ENCODE results near the gene SAMMSON. TPM values are rescaled to one million over a fixed set of nuclear protein-coding genes. Genes with fewer than 3 reads are reported as not detected.

Gene SAMMSON
- total RNA-seq, 2 donors from 2014 or later: 0.42 TPM; not detected in 1

DNA sequence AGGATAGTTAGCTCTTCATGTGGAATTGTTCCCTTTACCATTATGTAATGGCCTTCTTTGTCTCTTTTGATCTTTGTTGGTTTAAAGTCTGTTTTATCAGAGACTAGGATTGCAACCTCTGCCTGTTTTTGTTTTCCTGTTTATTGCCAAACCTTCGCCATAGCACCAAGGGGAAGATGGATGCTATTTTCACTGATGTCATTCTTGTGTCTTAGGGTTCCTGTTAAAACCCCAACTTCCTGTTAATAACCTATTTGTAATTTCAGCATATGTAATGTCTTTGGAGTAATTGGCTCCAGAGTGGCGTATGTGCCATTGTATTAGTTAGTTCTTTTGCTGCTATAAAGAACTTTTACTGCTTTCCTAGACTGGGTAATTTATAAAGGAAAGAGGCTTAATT lies 10.8 kb downstream of the SAMMSON start:
- no peak overlapping the region for H3K4me3 ChIP-seq (ENCODE audit: low read length)
- TF ChIP-seq, protein P1, sequence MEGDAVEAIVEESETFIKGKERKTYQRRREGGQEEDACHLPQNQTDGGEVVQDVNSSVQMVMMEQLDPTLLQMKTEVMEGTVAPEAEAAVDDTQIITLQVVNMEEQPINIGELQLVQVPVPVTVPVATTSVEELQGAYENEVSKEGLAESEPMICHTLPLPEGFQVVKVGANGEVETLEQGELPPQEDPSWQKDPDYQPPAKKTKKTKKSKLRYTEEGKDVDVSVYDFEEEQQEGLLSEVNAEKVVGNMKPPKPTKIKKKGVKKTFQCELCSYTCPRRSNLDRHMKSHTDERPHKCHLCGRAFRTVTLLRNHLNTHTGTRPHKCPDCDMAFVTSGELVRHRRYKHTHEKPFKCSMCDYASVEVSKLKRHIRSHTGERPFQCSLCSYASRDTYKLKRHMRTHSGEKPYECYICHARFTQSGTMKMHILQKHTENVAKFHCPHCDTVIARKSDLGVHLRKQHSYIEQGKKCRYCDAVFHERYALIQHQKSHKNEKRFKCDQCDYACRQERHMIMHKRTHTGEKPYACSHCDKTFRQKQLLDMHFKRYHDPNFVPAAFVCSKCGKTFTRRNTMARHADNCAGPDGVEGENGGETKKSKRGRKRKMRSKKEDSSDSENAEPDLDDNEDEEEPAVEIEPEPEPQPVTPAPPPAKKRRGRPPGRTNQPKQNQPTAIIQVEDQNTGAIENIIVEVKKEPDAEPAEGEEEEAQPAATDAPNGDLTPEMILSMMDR (conservative IDR thresholded peaks at IDR 0.05): no peak
- no peaks in the 10 kb centered on the region for H3K27me3 ChIP-seq (ENCODE audit: control insufficient read depth, insufficient read depth, low read length, poor library complexity, severe bottlenecking)
- H3K9me3 ChIP-seq (ENCODE audit: control insufficient read depth, low read length): no peaks in the 10 kb centered on the region
- H3K27me3 Mint-ChIP-seq (ENCODE audit: insufficient read depth): no peaks in the 10 kb centered on the region
- peaks cover 4% of the 10 kb centered on the region for H3K9me3 Mint-ChIP-seq
- 98% methylated on average over 2 of the region's 2 CpGs; no CpG with 5 or more reads in 1 of the 2 experiments for WGBS, 2 experiments (ENCODE audit: insufficient coverage in 1 of 2, insufficient read length in 1 of 2)
- no peaks in the 10 kb centered on the region for H3K4me1 ChIP-seq (ENCODE audit: control insufficient read depth, insufficient read depth, low read length)
- no peak overlapping the region for H3K4me3 Mint-ChIP-seq
- no peak for DNase-seq
- no peak overlapping the region for H3K27ac Mint-ChIP-seq
- no peak overlapping the region for H3K9ac ChIP-seq (ENCODE audit: extremely low read depth, low read length, poor library complexity, severe bottlenecking)
- no peak overlapping the region for H3K27ac ChIP-seq (ENCODE audit: low read depth, low read length)
- no peaks in the 10 kb centered on the region for H3K36me3 ChIP-seq (ENCODE audit: control insufficient read depth, insufficient read depth, low read length)
- H3K36me3 Mint-ChIP-seq (ENCODE audit: low read depth): no peaks in the 10 kb centered on the region
- no peaks in the 10 kb centered on the region for H3K4me1 Mint-ChIP-seq

DNA sequence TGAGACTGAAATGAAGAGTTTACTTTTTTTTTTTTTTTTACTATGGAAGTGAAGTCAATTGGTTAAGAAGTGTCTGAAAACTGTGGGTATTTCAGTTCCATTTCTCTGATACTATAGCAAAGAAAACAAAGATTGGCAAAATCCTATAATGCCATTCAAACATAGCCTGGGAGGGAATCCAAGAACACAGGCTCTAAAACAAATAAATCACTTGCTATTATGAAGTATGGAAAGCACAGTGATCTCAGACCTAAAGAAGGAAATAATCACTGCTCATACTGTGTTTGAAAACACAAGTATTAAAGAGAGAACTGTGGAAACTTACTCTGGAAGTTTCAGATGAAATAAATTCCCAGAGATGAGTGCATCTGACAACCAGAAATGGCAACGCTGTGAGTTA lies 12.0 kb downstream of the SAMMSON start:
- no peaks in the 10 kb centered on the region for H3K27me3 ChIP-seq (ENCODE audit: control insufficient read depth, insufficient read depth, low read length, poor library complexity, severe bottlenecking)
- Mint-ChIP-seq H3K4me1 (no peaks in the 10 kb centered on the region), H3K9me3 (peaks cover 4% of the 10 kb centered on the region), H3K27me3 (ENCODE audit: insufficient read depth) (no peaks in the 10 kb centered on the region), H3K36me3 (ENCODE audit: low read depth) (no peaks in the 10 kb centered on the region), H3K4me3 (no peak overlapping the region), H3K27ac (no peak overlapping the region)
- no peak overlapping the region for H3K9ac ChIP-seq (ENCODE audit: extremely low read depth, low read length, poor library complexity, severe bottlenecking)
- TF ChIP-seq, protein P1 (conservative IDR thresholded peaks at IDR 0.05): no peak
- H3K4me1 ChIP-seq (ENCODE audit: control insufficient read depth, insufficient read depth, low read length): no peaks in the 10 kb centered on the region
- no peaks in the 10 kb centered on the region for H3K36me3 ChIP-seq (ENCODE audit: control insufficient read depth, insufficient read depth, low read length)
- DNase-seq: no peak
- H3K9me3 ChIP-seq (ENCODE audit: control insufficient read depth, low read length): no peaks in the 10 kb centered on the region
- H3K4me3 ChIP-seq (ENCODE audit: low read length): no peak overlapping the region
- WGBS, 2 experiments (ENCODE audit: insufficient coverage in 1 of 2, insufficient read length in 1 of 2): 79 to 91% methylated on average over 1 of the region's 1 CpG
- no peak overlapping the region for H3K27ac ChIP-seq (ENCODE audit: low read depth, low read length)

DNA sequence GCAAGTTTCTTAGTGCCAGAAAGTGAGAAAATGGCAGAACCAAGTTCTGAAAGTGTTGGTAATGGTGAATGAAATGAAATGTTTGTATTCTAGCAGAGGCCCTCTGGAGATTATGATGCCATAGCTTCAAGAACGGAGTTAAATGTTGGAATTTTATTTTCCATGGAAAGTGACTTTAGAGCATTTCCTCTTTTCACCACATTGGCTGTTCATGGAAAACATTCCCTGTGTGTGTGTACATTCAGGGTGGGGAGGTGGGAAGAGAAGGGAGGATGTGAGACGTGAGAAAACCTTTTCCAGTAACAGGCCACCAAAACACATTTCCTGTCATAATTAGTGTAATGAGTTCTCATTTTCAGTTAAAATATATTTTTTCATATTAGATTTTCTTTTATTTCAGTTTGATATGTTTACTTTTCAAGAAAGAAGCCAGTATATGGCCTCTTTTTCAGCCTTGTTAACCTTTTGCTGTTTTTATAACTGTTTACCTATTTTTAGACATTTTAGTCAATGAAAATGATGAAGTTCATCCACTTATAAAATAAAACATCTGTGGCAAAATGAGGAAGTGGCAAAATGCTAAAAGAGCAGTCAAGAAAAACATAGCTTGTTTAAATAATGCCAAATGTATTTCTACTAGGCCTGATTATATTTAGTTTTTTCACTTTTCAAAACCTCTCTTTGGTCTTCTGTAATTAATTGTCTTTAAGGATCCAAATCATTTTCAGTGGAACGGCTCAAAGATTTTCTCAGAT lies 21.6 kb downstream of the SAMMSON start:
- H3K4me3 Mint-ChIP-seq: no peak overlapping the region
- no peak overlapping the region for H3K27ac Mint-ChIP-seq
- no peak overlapping the region for H3K4me3 ChIP-seq (ENCODE audit: low read length)
- WGBS, 2 experiments (ENCODE audit: insufficient coverage in 1 of 2, insufficient read length in 1 of 2): 79% methylated on average over 1 of the region's 3 CpGs; no CpG with 5 or more reads in 1 of the 2 experiments
- no peaks in the 10 kb centered on the region for H3K9me3 ChIP-seq (ENCODE audit: control insufficient read depth, low read length)
- no peaks in the 10 kb centered on the region for H3K4me1 ChIP-seq (ENCODE audit: control insufficient read depth, insufficient read depth, low read length)
- TF ChIP-seq, protein P1 (conservative IDR thresholded peaks at IDR 0.05): no peak
- H3K27ac ChIP-seq (ENCODE audit: low read depth, low read length): no peak overlapping the region
- no peaks in the 10 kb centered on the region for H3K27me3 Mint-ChIP-seq (ENCODE audit: insufficient read depth)
- peaks cover 5% of the 10 kb centered on the region for H3K9me3 Mint-ChIP-seq
- H3K36me3 Mint-ChIP-seq (ENCODE audit: low read depth): no peaks in the 10 kb centered on the region
- H3K27me3 ChIP-seq (ENCODE audit: control insufficient read depth, insufficient read depth, low read length, poor library complexity, severe bottlenecking): no peaks in the 10 kb centered on the region
- no peak for DNase-seq
- H3K9ac ChIP-seq (ENCODE audit: extremely low read depth, low read length, poor library complexity, severe bottlenecking): no peak overlapping the region
- H3K4me1 Mint-ChIP-seq: no peaks in the 10 kb centered on the region
- no peaks in the 10 kb centered on the region for H3K36me3 ChIP-seq (ENCODE audit: control insufficient read depth, insufficient read depth, low read length)
